GM18868 (cell line): Measurements from ENCODE around the gene AMMECR1L.
"Not testable (repeated sequence)": the region's sequence is repeated elsewhere in the genome, so short reads cannot be mapped to it uniquely, and the experiment has no call there.

Source experiments
- ATAC-seq: cut with Tn5 transposase; IDR thresholded peaks from one replicate; pipeline ENCODE4 v1.9.1; 2021; ENCODE audit warnings: mild to moderate bottlenecking, moderate library complexity; ENCODE audit not compliant: unreplicated experiment

AMMECR1L gene

DNA sequence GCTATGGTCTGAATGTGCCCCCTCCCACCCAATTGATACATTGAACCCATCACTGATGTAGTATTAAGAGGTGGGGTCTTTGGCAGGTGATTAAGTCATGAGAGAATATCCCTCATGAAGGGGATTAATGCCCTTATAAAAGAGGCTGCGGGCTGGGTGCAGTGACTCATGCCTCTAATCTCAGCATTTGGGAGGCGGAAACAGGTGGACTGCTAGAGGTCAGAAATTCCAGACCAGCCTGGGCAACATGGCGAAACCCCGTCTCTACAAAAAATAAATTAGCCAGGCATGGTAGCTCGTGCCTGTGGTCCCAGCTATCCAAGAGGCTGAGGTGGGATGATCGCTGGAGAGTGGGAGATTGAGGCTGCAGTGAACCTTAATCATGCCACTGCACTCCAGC lies 42.1 kb downstream of the AMMECR1L start:
- ATAC-seq, result no peak

DNA sequence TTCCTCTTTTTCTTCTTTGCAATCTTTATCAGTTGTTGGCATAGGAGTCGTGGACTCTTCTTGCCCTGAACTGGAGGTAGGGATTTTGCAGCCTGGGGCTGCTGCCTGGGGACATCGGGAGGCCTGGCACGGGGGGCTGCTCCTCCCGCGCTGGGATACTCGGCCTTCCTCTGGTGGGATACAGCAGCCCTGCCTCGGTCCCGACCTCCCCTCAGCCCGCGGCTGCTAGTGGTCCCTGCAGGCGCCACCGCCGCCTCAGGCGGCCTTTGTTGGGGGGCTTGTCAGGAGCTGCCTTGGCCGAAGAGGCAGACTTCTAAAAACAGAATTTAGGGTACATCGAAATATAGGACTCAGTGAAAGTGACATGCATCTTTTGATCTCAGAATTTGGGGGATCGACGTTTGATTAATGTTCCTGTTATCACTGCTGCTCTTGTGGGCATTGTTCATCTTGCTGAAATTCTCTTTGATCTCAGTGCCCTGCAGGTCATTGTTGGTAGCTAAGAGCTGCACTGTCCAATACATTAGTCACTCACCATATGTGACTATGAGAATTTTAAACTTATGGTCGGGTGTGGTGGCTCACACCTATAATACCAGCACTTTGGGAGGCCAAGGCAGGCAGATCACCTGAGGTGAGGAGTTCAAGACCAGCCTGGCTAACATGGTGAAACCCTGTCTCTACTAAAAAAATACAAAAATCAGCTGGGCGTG lies 44.1 kb downstream of the AMMECR1L start:
- ATAC-seq, result no peak

DNA sequence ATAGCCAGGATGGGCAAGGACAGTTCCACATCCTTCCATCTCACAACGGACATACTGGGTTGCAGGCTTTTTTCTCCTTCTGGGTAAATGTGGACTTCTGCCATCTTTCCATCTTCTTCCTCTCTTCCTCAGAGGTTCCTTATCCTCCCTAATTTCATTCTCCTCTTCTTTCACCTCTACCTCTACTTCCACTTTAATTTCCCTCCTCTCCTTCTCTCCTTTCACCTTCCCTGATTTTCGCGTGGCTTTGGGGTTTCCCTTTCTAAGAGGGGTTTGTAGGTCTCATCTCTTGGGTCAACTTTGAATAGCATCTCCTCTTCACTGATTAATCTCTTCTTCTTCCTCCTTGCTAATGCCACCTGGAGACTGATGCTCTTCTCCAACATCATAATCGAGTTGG lies 44.9 kb downstream of the AMMECR1L start:
- no peak for ATAC-seq

DNA sequence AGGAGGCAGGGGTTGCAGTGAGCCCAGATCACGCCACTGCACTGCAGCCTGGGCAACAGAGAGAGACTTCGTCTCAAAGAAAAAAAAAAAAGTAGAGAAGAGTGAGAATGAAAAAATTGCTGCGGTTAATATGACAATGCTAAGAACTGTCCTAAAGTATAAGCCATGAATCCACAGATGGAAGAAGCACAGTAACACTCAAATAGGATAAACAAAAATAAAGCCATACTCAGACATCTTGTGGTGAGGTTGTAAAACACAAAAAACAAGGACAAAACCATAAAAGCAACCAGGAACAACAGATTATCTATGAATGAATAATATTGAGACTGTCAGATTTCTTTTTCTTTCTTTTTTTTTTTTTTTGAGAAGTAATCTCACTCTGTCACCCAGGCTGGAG lies 50.8 kb downstream of the AMMECR1L start:
- ATAC-seq, result no peak

DNA sequence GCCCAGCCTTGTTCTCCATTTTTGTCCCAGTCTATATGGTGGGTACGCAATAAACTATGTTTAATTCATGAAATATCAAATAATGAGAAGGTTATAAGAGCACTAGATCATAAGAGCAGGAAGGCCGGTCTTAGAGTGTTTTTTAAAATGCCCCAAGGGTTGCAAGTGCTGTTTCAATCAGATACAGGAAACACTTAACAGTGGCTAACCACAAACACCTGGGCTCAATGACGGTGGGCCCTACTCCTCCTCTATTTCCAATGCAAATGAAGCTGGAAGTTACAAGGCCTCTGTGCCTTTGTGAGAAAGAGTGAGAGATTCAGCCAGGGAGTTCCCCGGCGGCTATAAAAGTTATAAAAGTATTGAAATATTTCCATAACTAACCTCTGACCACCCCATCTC lies 55.9 kb downstream of the AMMECR1L start:
- ATAC-seq, result peak; percentile 99

DNA sequence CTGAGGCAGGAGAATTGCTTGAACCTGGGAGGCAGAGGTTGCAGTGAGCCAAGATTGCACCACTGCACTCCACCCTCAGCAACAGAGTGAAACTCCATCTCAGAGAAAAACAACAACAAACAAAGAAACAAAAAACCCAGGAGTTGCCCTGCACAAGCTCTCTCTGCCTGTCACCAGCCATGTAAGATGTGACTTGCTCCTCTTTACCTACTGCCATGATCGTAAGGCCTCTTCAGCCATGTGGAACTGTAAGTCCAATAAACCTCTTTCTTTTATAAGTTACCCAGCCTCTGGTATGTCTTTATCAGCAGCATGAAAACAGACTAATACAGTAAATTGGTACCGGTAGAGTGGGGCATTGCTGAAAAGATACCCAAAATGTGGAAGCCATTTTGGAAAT lies 59.0 kb downstream of the AMMECR1L start:
- ATAC-seq, result not testable (repeated sequence)

DNA sequence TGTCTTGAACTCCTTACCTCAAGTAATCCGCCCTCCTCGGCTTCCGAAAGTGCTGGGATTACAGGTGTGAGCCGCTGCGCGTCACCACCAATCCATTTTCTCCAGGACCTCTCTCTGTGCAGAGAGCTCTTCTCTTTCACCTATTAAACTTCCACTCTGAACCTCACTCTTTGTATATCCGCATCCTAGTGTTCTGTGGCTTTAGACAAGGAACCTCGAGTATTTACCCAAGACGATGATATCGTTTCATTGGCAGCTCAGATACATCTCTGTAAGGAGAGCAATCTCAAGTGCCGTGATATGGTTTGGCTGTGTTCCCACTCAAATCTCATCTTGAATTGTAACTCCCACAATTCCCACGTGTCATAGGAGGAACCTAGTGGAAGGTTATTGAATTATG lies 59.7 kb downstream of the AMMECR1L start:
- no peak for ATAC-seq

DNA sequence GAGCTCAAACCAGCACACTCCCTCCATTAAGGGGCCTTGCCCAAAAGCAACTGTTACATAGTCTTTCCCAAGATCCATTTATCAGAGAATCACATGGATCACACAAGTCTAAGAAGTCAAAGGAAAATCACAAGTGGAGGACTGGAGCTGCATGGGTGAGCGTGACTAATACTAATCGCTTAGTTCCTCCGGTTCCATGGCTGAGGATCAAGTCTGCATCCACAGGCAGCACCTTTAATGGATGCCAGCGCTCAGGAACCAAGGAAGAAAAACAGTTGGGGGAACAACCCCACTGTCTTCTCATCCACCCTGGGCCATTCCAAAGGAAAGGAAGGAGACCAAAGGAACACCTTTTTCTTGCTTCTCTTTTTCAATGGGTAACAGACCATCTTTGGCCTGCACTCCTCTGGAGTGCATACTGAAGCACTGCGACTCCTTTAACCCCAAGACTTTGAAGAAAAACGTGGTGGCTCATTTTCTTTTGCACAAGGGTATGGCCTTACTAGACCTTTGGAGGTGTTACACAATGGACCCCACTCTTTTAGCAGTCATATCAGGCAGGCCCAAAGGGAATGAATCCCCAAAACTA lies 65.6 kb downstream of the AMMECR1L start:
- no peak for ATAC-seq

DNA sequence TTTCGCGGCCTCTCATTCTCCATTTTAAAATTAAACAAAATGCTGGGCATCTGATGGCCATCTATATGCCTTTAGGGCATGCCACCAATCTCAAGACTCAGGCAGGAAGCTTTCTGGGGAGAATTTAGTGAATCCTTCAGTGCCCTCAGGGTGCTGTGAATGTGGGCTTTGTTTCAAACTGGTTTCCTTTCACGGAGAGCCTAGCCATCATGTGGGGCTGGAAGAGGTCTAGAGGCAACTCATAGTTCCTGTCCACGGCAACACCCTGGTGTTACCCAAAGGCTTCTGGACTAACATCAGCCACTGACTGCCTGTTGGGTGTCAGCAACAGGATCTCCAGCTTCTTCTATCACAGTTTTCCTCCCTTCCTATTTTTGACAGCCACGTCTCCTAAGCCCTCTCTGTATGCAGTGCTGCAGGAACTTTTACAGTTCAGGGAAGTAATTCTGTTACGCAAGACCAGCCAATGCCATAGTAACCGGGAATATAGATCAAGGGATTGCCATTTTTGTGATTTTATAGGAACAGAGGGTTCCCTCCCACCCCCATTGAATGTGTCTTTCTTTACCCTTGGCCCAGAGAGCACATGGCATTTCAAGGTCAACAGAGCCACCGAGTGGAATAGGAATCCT lies 66.8 kb downstream of the AMMECR1L start:
- ATAC-seq, result no peak

DNA sequence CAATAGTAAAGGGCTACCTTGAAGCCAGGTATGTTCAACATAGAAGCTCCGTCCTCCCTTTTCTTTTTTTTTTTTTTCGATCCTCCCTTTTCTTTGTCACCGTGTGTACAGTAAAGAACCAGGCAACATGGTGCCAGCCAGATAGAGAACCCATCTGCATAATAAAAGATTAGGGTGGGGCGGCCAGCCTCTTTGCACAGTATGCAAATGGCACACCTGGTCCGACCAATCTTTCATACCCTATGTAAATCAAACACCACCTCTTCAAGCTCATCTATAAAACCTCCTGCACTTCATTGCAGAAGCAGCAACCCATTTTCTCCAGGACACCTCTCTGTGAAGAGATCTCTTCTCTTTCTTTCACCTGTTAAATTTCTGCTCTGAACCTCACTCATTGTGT lies 67.5 kb downstream of the AMMECR1L start:
- ATAC-seq, result no peak

DNA sequence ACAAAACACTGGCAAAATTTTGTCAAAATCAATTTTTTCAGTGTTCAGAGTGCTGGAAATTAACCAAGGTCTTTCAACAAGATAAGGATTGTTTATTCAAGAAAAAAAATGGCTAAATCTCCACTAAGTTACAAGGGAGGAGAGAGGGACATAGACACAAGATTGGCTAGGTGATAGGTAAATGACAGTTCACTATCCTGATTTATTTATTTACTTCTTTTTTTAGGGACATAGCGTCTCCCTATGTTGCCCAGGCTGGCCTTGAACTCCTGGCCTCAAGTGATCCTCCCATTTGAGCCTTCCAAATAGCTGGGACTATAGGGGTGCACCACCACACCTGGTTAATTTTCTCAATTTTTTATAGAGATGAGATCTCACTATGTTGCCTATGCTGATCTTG lies 71.1 kb downstream of the AMMECR1L start:
- no peak for ATAC-seq

DNA sequence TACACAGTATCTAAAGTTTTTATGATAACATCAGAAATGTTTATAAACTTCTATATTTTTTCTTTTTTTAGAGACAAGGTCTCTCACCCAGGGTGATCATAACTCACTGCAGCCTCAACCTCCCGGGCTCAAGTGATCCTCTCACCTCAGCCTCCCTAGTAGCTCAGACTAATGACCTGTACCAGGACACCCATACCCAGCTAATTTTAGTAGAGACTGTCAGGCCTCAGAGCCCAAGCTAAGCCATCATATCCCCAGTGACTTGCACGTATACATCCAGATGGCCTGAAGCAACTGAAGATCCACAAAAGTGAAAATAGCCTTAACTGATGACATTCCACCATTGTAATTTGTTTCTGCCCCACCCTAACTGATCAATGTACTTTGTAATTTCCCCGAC lies 73.3 kb downstream of the AMMECR1L start:
- ATAC-seq, result not testable (repeated sequence)
